PC-3 (cell line): ENCODE measurements around the gene C19orf47. TPM values are rescaled to one million over a fixed set of nuclear protein-coding genes. Genes with fewer than 3 reads are reported as not detected.
A peak's percentile ranks its signal among the peaks of the same experiment; 100 is the strongest.

Experiments
- ATAC-seq: fragments of 200-7000 bp; cut with Tn5 transposase; 2 replicates; pipeline ENCODE4 v1.9.1; 2020; ENCODE audit warnings: mild to moderate bottlenecking, moderate library complexity
- BruUV-seq: library from RNA; stranded (reverse); fragments of 400-500 nt; replicated peaks from 2 replicates; lab custom pipeline; 2021; lab: Mats Ljungman, UMichigan
- CTCF ChIA-PET: fragments of 300-600 bp; sonication (Branson Sonifier 250); formaldehyde crosslinking; loops from one replicate; lab custom pipeline; 2022; ENCODE audit warnings: antibody characterized with exemption; lab: Charles Lee
- POLR2A ChIA-PET: fragments of 300-600 bp; sonication (Branson Sonifier 250); formaldehyde crosslinking; loops from one replicate; lab custom pipeline; 2022; ENCODE audit warnings: antibody characterized with exemption; ENCODE audit not compliant: unreplicated experiment; lab: Charles Lee
- DNase-seq: peaks from one replicate; pipeline ENCODE4 v3.0.0-alpha.2; 2015
- H2AFZ ChIP-seq: fragments of 300-600 bp; sonication (generic); 2 replicates; pipeline ENCODE4 v1.6.0; 2016; ENCODE audit warnings: antibody characterized with exemption, low read length
- H3F3A ChIP-seq: fragments of 300-600 bp; sonication (generic); one replicate; pipeline ENCODE4 v1.6.0; 2017; ENCODE audit warnings: antibody characterized with exemption, low read length, control low read depth, mild to moderate bottlenecking; ENCODE audit not compliant: unreplicated experiment
- H3K27ac ChIP-seq: fragments of 300-600 bp; sonication (generic); 2 replicates; pipeline ENCODE4 v1.5.1; 2016; ENCODE audit warnings: mild to moderate bottlenecking, low read length
- H3K27me3 ChIP-seq: fragments of 300-600 bp; sonication (generic); 2 replicates; pipeline ENCODE4 v1.6.1; 2016; ENCODE audit warnings: low read length, mixed read lengths
- H3K36me3 ChIP-seq: fragments of 300-600 bp; sonication (generic); 2 replicates; pipeline ENCODE4 v1.6.1; 2016; ENCODE audit warnings: low read depth, mixed run types, low read length, mixed read lengths
- H3K4me1 ChIP-seq: fragments of 300-600 bp; sonication (generic); 2 replicates; pipeline ENCODE4 v1.5.1; 2016; ENCODE audit warnings: low read length; ENCODE audit not compliant: insufficient read depth
- H3K4me2 ChIP-seq: fragments of 300-600 bp; sonication (generic); 2 replicates; pipeline ENCODE4 v1.6.0; 2016; ENCODE audit warnings: low read length
- H3K4me3 ChIP-seq: fragments of 300-600 bp; sonication (generic); 2 replicates; pipeline ENCODE4 v1.5.1; 2016; ENCODE audit warnings: mild to moderate bottlenecking, low read length, mixed read lengths
- H3K79me2 ChIP-seq: fragments of 300-600 bp; sonication (generic); 2 replicates; pipeline ENCODE4 v1.6.1; 2017; ENCODE audit warnings: low read length, mixed read lengths
- H3K9ac ChIP-seq: fragments of 300-600 bp; sonication (generic); 2 replicates; pipeline ENCODE4 v1.6.0; 2016; ENCODE audit warnings: mild to moderate bottlenecking, low read length
- H3K9me2 ChIP-seq: fragments of 300-600 bp; sonication (generic); replicated peaks from 2 replicates; pipeline ENCODE4 v1.6.1; 2016; ENCODE audit warnings: mixed run types, low read length, mixed read lengths
- H3K9me3 ChIP-seq: fragments of 300-600 bp; sonication (generic); 2 replicates; pipeline ENCODE4 v1.6.1; 2016; ENCODE audit warnings: low read length, mixed read lengths
- H4K20me1 ChIP-seq: fragments of 300-600 bp; sonication (generic); 2 replicates; pipeline ENCODE4 v1.6.1; 2016; ENCODE audit warnings: low read length, mixed read lengths
- CTCF ChIP-seq: fragments of 300-600 bp; sonication (generic); conservative IDR thresholded peaks from 2 replicates; pipeline ENCODE4 v1.5.1; 2017; ENCODE audit warnings: antibody characterized with exemption, low read depth, mild to moderate bottlenecking, low read length
- EZH2 ChIP-seq: fragments of 300-600 bp; sonication (generic); IDR thresholded peaks from one replicate; pipeline ENCODE4 v1.6.1; 2017; ENCODE audit warnings: antibody characterized with exemption, mild to moderate bottlenecking, low read length; ENCODE audit not compliant: unreplicated experiment
- EZH2phosphoT487 ChIP-seq: fragments of 300-600 bp; sonication (generic); IDR thresholded peaks from 2 replicates; pipeline ENCODE4 v1.6.1; 2018; ENCODE audit warnings: mild to moderate bottlenecking, antibody characterized with exemption, low read length, borderline replicate concordance
- intact Hi-C: fragments of 100-400 bp; cut with micrococcal nuclease; formaldehyde crosslinking; loops from 2 replicates; pipeline ENCODE4 v1.9.0; 2023
- total RNA-seq: library from RNA; depleted of rRNA; stranded (reverse); fragments of >200 nt; gene quantifications from 2 replicates; pipeline ENCODE4 v1.2.3, GENCODE V29; 2014

Gene C19orf47
- total RNA-seq, 1 experiment from 2014 or later, result 13.9 TPM

- ChIA-PET POLR2A (no interaction called here), CTCF (no interaction called here)
- H3F3A ChIP-seq, result no peaks in the 10 kb centered on the region
- no peak overlapping the region for H3K4me3 ChIP-seq
- H4K20me1 ChIP-seq, result no peaks in the 10 kb centered on the region
- H3K9ac ChIP-seq, result no peak overlapping the region
- TF ChIP-seq EZH2 (no peak), EZH2phosphoT487 (no peak), CTCF (no peak)
- ATAC-seq, result no peak
- H3K9me2 ChIP-seq, result no peaks in the 10 kb centered on the region
- no peaks in the 10 kb centered on the region for H3K36me3 ChIP-seq
- H3K4me2 ChIP-seq, result no peak overlapping the region
- H3K9me3 ChIP-seq, result no peaks in the 10 kb centered on the region
- intact Hi-C loops, result no loop called here
- H3K4me1 ChIP-seq, result peaks cover 10% of the 10 kb centered on the region; the same call in 1 of the 2 replicates
- no peak overlapping the region for H3K27ac ChIP-seq
- BruUV-seq, result no TSS peak
- no peaks in the 10 kb centered on the region for H3K79me2 ChIP-seq
- H2AFZ ChIP-seq, result no peak overlapping the region
- DNase-seq, result no peak
- H3K27me3 ChIP-seq, result no peaks in the 10 kb centered on the region
These were observed 46.0 kb upstream of the C19orf47 start for GRCh38 chr19:40393894-40394815.

- H4K20me1 ChIP-seq, result no peaks in the 10 kb centered on the region
- POLR2A ChIA-PET, result no interaction called here
- H3F3A ChIP-seq, result no peaks in the 10 kb centered on the region
- TF ChIP-seq EZH2, result no peak
- TF ChIP-seq EZH2phosphoT487, result no peak
- peak; percentile 56 for TF ChIP-seq CTCF
- ATAC-seq (peak; percentile 95), DNase-seq (peak; percentile 69)
- CTCF ChIA-PET, result no interaction called here
- peak overlapping the region; percentile 71 for H3K4me2 ChIP-seq
- H3K79me2 ChIP-seq, result no peaks in the 10 kb centered on the region
- H3K36me3 ChIP-seq, result no peaks in the 10 kb centered on the region
- peak overlapping the region; percentile 57 for H2AFZ ChIP-seq
- BruUV-seq, result no TSS peak
- no peaks in the 10 kb centered on the region for H3K9me2 ChIP-seq
- no peak overlapping the region for H3K27ac ChIP-seq
- no peak overlapping the region for H3K4me3 ChIP-seq
- H3K4me1 ChIP-seq, result peaks cover 10% of the 10 kb centered on the region; the same call in 1 of the 2 replicates
- H3K9ac ChIP-seq, result no peak overlapping the region
- no peaks in the 10 kb centered on the region for H3K9me3 ChIP-seq
- H3K27me3 ChIP-seq, result no peaks in the 10 kb centered on the region
- intact Hi-C loops, result no loop called here
These were observed 44.8 kb upstream of the C19orf47 start for GRCh38 chr19:40392894-40393517.
